HepG2 (cell line): ENCODE results near the gene PEMT. TPM values are rescaled to one million over a fixed set of nuclear protein-coding genes. Genes with fewer than 3 reads are reported as not detected.

Experiments used
- ADNP ChIP-seq: sonication (generic); formaldehyde crosslinking; IDR thresholded peaks from 2 replicates; pipeline ENCODE4 v1.4.0; 2020; ENCODE audit warnings: missing genetic modification reagents
- FOXJ3 ChIP-seq: sonication (generic); formaldehyde crosslinking; IDR thresholded peaks from 2 replicates; pipeline ENCODE4 v1.4.0; 2020; ENCODE audit warnings: missing genetic modification reagents, mild to moderate bottlenecking, borderline replicate concordance
- KAT8 ChIP-seq: IDR thresholded peaks from 2 replicates; pipeline ENCODE4 v1.6.1; 2016; ENCODE audit warnings: missing genetic modification reagents, missing compliant biosample characterization
- KDM6A ChIP-seq: IDR thresholded peaks from 2 replicates; pipeline ENCODE4 v1.6.1; 2016; ENCODE audit warnings: low read depth
- MAFF ChIP-seq: IDR thresholded peaks from 2 replicates; pipeline ENCODE4 v1.6.1; 2011; ENCODE audit warnings: low read depth, low read length, improper control_type of control experiment
- NFIC ChIP-seq: IDR thresholded peaks from 2 replicates; pipeline ENCODE4 v1.6.1; 2012; ENCODE audit warnings: mild to moderate bottlenecking, low read length, inconsistent platforms
- NR2F1 ChIP-seq, 2 experiments: fragments of 450-650 bp in 1 of 2; formaldehyde crosslinking in 1 of 2; IDR thresholded peaks; 2 replicates each; pipeline versions ENCODE4 v1.5.0 to v1.6.1; 2016 to 2020; ENCODE audit warnings: mild to moderate bottlenecking in 1 of 2, missing compliant biosample characterization in 1 of 2, missing genetic modification reagents in 1 of 2, moderate library complexity in 1 of 2
- RAD51 ChIP-seq: fragments of 450-650 bp; IDR thresholded peaks from 2 replicates; pipeline ENCODE4 v1.6.1; 2016; ENCODE audit warnings: borderline replicate concordance
- SNAI1 ChIP-seq: sonication (generic); formaldehyde crosslinking; IDR thresholded peaks from 2 replicates; pipeline ENCODE4 v1.5.0; 2020; ENCODE audit warnings: mild to moderate bottlenecking, missing genetic modification reagents, borderline replicate concordance
- TAF15 ChIP-seq: fragments of 200-400 bp; formaldehyde crosslinking; IDR thresholded peaks from one replicate; pipeline ENCODE4 v1.6.1; 2018; ENCODE audit warnings: mild to moderate bottlenecking, low read depth, low read length; ENCODE audit not compliant: poor library complexity, severe bottlenecking
- TCF7 ChIP-seq: sonication (generic); IDR thresholded peaks from 2 replicates; pipeline ENCODE4 v1.6.1; 2016; ENCODE audit warnings: antibody characterized with exemption, low read depth
- ZC3H13 ChIP-seq: sonication (generic); formaldehyde crosslinking; IDR thresholded peaks from 2 replicates; pipeline ENCODE4 v1.8.1; 2023; ENCODE audit warnings: mild to moderate bottlenecking, missing genetic modification reagents, moderate library complexity
- ZMYM3 ChIP-seq: sonication (generic); formaldehyde crosslinking; IDR thresholded peaks from 2 replicates; pipeline ENCODE4 v1.5.1; 2020; ENCODE audit warnings: mild to moderate bottlenecking, missing genetic modification reagents
- ZNF124 ChIP-seq: sonication (generic); formaldehyde crosslinking; IDR thresholded peaks from 2 replicates; pipeline ENCODE4 v1.4.0; 2020; ENCODE audit warnings: missing genetic modification reagents
- ZNF589 ChIP-seq: sonication (generic); formaldehyde crosslinking; conservative IDR thresholded peaks from 2 replicates; pipeline ENCODE4 v1.8.0; 2022; ENCODE audit warnings: mild to moderate bottlenecking, moderate library complexity, missing genetic modification reagents
- ZNF747 ChIP-seq: sonication (generic); formaldehyde crosslinking; IDR thresholded peaks from 2 replicates; pipeline ENCODE4 v1.8.1; 2023; ENCODE audit warnings: missing genetic modification reagents, mild to moderate bottlenecking, borderline replicate concordance
- ZNF781 ChIP-seq: sonication (generic); formaldehyde crosslinking; IDR thresholded peaks from 2 replicates; pipeline ENCODE4 v1.5.1; 2020; ENCODE audit warnings: borderline replicate concordance, mild to moderate bottlenecking, missing genetic modification reagents; ENCODE audit errors: not compliant biosample characterization
- polyA plus RNA-seq, 8 experiments: library from polyadenylated mRNA; depleted of rRNA in 3 of 8; stranded (reverse) in 7 of 8; unstranded in 1 of 8; fragments of >200 nt; fragmentation: Illumina TruSeq in 4 of 8; extraction: Trizol in 4 of 8; gene quantifications; 2 replicates each; pipeline versions ENCODE4 v1.2.1 to v1.2.3, GENCODE V29; 2011 to 2016; ENCODE audit warnings: low read depth in 4 of 8, missing spikeins in 1 of 8, mixed read lengths in 1 of 8; ENCODE audit not compliant: insufficient read depth in 1 of 8
- total RNA-seq, 5 experiments: library from RNA; depleted of rRNA; stranded (reverse); fragments of >200 nt; fragmentation: Illumina TruSeq; extraction: Trizol; gene quantifications; 2 replicates each; pipeline ENCODE4 v1.2.3, GENCODE V29; 2016; ENCODE audit warnings: low read depth in 1 of 5
- TF ChIP-seq, protein P1 (sequence below): fragments of 450-650 bp; IDR thresholded peaks from 2 replicates; pipeline ENCODE4 v1.6.1; 2016
- TF ChIP-seq, protein P2 (sequence below): IDR thresholded peaks from 2 replicates; pipeline ENCODE4 v1.6.1; 2016
- TF ChIP-seq, protein P3 (sequence below), 2 experiments: sonication (generic) in 1 of 2; formaldehyde crosslinking in 1 of 2; IDR thresholded peaks; 2 replicates each; pipeline versions ENCODE4 v1.5.1 to v1.6.1; 2011 to 2020; ENCODE audit warnings: borderline replicate concordance in 1 of 2, low read depth in 1 of 2, low read length in 1 of 2, mild to moderate bottlenecking in 1 of 2, missing genetic modification reagents in 1 of 2, moderate library complexity in 1 of 2
- TF ChIP-seq, protein P4 (sequence below): sonication (generic); formaldehyde crosslinking; IDR thresholded peaks from 2 replicates; pipeline ENCODE4 v1.8.1; 2023; ENCODE audit warnings: mild to moderate bottlenecking, missing genetic modification reagents, borderline replicate concordance
- TF ChIP-seq, protein P5 (sequence below): sonication (generic); formaldehyde crosslinking; IDR thresholded peaks from 2 replicates; pipeline ENCODE4 v1.5.0; 2020; ENCODE audit warnings: missing genetic modification reagents
- TF ChIP-seq, protein P6 (sequence below): IDR thresholded peaks from 2 replicates; pipeline ENCODE4 v1.6.1; 2016; ENCODE audit warnings: low read depth, borderline replicate concordance

Gene PEMT
- total and polyA plus RNA-seq, 2 of the 13 experiments (the other 11 are each of a cell fraction or from before 2014, with no cell fraction given): 31.7 to 43.6 TPM

DNA sequence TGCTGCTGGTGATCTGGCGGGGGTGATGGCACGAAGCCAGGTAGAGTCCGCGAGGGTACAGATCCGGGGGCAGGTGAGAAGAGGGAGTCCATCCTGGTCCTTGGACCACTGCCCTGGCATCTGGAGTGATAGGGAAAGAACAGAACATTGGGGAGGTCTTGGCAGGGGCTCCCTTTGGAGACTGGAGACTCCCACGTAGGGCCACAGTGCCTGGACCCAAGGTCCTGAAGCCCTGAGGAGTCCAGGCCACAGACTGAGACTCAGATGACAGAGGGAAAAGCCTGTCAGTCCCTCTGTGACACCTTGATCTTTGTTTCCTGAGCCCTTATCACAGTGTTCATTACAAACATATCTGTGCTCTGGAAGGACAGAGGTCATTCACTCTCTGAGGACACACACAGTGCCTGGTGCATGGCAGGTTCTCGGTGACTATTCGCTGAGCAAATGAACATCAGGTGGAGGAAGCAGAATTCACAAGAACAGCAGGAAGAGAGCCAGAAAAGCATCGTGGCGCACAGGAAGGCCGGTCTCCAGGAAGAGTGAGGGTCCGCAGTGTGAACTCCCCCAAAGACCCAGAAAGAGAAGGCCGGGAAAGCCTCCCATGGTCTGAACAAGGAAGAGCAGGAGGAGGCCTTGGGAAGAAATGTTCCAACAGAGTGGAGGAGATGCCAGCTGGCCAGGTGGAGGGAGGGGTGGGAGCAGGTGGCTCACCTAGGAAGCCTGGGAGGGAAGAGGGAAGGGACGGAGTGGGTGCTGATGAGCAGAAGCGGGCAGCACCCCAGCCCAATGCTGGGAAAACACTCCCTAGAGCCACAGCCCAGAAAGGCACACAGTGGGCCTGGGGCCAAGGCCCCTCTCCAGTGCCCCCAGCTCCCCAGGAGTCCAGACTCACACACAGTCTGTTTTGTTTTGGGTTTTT is 20.5 kb downstream of the PEMT start (continued):
- TF ChIP-seq, protein P1, sequence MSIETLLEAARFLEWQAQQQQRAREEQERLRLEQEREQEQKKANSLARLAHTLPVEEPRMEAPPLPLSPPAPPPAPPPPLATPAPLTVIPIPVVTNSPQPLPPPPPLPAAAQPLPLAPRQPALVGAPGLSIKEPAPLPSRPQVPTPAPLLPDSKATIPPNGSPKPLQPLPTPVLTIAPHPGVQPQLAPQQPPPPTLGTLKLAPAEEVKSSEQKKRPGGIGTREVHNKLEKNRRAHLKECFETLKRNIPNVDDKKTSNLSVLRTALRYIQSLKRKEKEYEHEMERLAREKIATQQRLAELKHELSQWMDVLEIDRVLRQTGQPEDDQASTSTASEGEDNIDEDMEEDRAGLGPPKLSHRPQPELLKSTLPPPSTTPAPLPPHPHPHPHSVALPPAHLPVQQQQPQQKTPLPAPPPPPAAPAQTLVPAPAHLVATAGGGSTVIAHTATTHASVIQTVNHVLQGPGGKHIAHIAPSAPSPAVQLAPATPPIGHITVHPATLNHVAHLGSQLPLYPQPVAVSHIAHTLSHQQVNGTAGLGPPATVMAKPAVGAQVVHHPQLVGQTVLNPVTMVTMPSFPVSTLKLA: no peak
- TF ChIP-seq FOXJ3 (no peak), ADNP (CRISPR knock-in tag) (no peak), SNAI1 (CRISPR knock-in tag) (no peak), ZC3H13 (no peak), NR2F1 (CRISPR knock-in tag; IDR thresholded peaks at IDR 0.05) (peak; percentile 38 to 60; a peak in 2 of 4 replicates), ZNF747 (0 out of 2 replicates have a peak, but pooled peaks have one; percentile 31), ZNF124 (CRISPR knock-in tag) (no peak), NFIC (no peak), KDM6A (CRISPR knock-in tag) (peak; percentile 49; the same call in 1 of the 2 replicates), TAF15 (no peak), RAD51 (no peak), ZNF589 (CRISPR knock-in tag) (no peak), ZNF781 (no peak), KAT8 (peak; percentile 31; the same call in 1 of the 2 replicates), MAFF (no peak), ZMYM3 (CRISPR knock-in tag) (peak; percentile 82), TCF7 (0 out of 2 replicates have a peak, but pooled peaks have one; percentile 31)
- TF ChIP-seq, protein P2, sequence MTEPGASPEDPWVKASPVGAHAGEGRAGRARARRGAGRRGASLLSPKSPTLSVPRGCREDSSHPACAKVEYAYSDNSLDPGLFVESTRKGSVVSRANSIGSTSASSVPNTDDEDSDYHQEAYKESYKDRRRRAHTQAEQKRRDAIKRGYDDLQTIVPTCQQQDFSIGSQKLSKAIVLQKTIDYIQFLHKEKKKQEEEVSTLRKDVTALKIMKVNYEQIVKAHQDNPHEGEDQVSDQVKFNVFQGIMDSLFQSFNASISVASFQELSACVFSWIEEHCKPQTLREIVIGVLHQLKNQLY (CRISPR knock-in tag): peak; percentile 79
- TF ChIP-seq, protein P3, sequence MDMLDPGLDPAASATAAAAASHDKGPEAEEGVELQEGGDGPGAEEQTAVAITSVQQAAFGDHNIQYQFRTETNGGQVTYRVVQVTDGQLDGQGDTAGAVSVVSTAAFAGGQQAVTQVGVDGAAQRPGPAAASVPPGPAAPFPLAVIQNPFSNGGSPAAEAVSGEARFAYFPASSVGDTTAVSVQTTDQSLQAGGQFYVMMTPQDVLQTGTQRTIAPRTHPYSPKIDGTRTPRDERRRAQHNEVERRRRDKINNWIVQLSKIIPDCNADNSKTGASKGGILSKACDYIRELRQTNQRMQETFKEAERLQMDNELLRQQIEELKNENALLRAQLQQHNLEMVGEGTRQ (IDR thresholded peaks at IDR 0.05; ENCODE audit: low read depth, low read length): no peak
- TF ChIP-seq, protein P3 (CRISPR knock-in tag; IDR thresholded peaks at IDR 0.05; ENCODE audit: borderline replicate concordance): no peak
- TF ChIP-seq, protein P4, sequence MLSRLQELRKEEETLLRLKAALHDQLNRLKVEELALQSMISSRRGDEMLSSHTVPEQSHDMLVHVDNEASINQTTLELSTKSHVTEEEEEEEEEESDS: no peak
- TF ChIP-seq, protein P5, sequence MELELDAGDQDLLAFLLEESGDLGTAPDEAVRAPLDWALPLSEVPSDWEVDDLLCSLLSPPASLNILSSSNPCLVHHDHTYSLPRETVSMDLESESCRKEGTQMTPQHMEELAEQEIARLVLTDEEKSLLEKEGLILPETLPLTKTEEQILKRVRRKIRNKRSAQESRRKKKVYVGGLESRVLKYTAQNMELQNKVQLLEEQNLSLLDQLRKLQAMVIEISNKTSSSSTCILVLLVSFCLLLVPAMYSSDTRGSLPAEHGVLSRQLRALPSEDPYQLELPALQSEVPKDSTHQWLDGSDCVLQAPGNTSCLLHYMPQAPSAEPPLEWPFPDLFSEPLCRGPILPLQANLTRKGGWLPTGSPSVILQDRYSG (CRISPR knock-in tag): no peak
- TF ChIP-seq, protein P6, sequence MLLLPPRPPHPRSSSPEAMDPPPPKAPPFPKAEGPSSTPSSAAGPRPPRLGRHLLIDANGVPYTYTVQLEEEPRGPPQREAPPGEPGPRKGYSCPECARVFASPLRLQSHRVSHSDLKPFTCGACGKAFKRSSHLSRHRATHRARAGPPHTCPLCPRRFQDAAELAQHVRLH: no peak
